Urothelium cell line (cell line): ENCODE data around the gene MAP2K2.

ENCODE experiments used
- DNase-seq: peaks from one replicate; pipeline ENCODE4 v3.0.0; 2011; ENCODE audit warnings: low spot score, mixed read lengths
- FAIRE-seq: peaks from 2 replicates; lab custom pipeline; 2011; peaks lifted over from hg19 to GRCh38; lab: Jason Lieb, UNC

Gene MAP2K2

GRCh38 chr19:4100647-4101495 lies 23.1 kb downstream of the MAP2K2 start:
- DNase-seq (no peak), FAIRE-seq (no peak)

DNA sequence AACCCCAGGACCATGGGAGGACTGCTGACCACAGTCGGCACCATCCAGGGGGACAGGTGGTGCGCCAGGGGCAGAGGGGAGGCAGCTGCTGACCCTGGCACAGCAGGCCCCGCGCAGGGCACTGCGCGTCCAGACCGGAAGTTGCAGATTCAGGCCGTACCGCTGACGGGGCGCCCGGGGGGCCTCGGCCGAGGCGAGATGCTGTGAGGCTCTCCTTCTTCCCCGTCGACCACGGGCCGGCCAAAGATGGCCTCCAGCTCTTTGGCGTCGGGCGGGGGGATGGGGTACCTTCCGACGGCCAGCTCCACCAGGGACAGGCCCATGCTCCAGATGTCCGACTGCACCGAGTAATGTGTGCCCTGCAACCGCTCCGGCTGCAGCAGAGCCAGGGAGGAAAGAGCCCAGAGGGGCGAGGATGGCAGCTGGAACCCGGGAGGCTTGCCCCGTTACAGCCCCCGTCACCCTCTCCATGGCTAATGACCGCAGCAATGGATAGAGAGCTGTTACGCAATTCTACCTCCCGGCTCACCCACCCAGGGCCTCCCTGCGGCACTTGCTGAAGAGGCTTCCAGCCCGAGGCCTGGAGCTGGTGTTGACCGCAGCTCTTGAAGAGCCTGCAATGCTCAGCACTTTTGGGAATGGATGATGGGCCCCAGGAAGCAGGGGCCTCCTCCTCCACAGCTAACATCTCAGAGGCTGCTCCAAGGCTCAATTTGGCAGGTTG lies 24.7 kb downstream of the MAP2K2 start:
- FAIRE-seq (no peak), DNase-seq (no peak)

DNA sequence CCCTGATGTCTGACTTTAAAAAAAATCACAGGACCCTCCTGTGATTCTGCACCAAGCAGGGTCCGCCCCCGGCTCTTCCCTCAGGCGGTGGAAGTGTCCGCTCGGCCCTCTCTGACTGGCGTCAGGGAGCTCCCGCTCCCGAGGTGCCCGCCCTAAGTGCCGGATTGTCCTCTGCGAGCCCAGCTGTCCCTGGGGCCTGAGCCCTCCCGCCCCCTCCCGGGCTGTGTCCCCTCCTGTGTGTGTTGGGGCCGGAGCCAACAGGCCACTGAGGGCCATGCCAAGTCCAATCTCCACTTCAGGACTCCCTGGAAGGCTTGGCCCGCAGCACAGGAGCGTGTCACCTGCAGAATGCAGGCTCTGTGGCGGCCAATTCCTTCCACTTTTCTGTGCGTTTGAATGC lies 25.4 kb downstream of the MAP2K2 start:
- DNase-seq (no peak), FAIRE-seq (no peak)

- FAIRE-seq: no peak
These were observed 26.4 kb downstream of the MAP2K2 start for GRCh38 chr19:4097501-4097900.

GRCh38 chr19:4096049-4096892 lies 27.7 kb downstream of the MAP2K2 start:
- no peak for FAIRE-seq

More at GRCh38 chr19:4097501-4097900, 26.4 kb downstream of the MAP2K2 start:
- no peak for DNase-seq

GRCh38 chr19:4095488-4095844 lies 28.5 kb downstream of the MAP2K2 start:
- FAIRE-seq: no peak

More at GRCh38 chr19:4096049-4096892, 27.7 kb downstream of the MAP2K2 start:
- DNase-seq: no peak

GRCh38 chr19:4094761-4095487 lies 29.0 kb downstream of the MAP2K2 start:
- DNase-seq: no peak
- no peak for FAIRE-seq

More at GRCh38 chr19:4095488-4095844, 28.5 kb downstream of the MAP2K2 start:
- no peak for DNase-seq

- no peak for DNase-seq
These were observed 29.6 kb downstream of the MAP2K2 start for GRCh38 chr19:4094291-4094690.

GRCh38 chr19:4093643-4094175 lies 30.2 kb downstream of the MAP2K2 start:
- DNase-seq (no peak), FAIRE-seq (no peak)

More at GRCh38 chr19:4094291-4094690, 29.6 kb downstream of the MAP2K2 start:
- no peak for FAIRE-seq

GRCh38 chr19:4090356-4091220 lies 33.3 kb downstream of the MAP2K2 start:
- DNase-seq: no peak
- no peak for FAIRE-seq

GRCh38 chr19:4089946-4090345 lies 34.0 kb downstream of the MAP2K2 start:
- no peak for DNase-seq
- FAIRE-seq: no peak

DNA sequence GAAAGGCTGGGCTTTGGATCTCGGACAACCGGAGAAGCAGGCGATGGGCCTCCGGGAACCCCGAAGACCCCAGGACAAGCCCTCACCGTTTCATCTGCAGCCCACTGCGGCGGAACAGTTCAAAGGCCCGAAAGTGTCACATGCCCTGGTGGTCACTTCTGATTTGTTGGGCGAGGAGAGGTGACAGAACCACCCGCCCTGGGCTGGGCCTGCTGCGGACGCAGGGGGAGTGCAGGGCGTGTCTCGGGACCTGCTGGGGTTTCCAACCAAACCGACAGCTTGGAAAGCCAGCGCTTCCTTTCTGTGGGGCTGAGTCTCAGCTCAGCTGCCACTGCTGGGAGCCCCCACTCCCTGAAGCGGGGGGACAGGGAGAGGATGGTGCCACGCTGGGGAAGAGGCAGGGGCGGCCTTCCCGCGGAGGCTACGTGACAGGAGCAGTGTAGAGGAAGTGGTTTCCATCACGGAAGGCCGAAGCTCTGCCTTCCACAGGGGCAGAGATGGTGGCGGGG lies 34.5 kb downstream of the MAP2K2 start:
- FAIRE-seq (no peak), DNase-seq (no peak)

- DNase-seq (no peak), FAIRE-seq (no peak)
These were observed 34.9 kb downstream of the MAP2K2 start for GRCh38 chr19:4088975-4089374.

GRCh38 chr19:4087787-4088679 lies 35.9 kb downstream of the MAP2K2 start:
- DNase-seq (no peak), FAIRE-seq (no peak)

GRCh38 chr19:4086411-4086867 lies 37.5 kb downstream of the MAP2K2 start:
- DNase-seq (no peak), FAIRE-seq (no peak)

GRCh38 chr19:4084547-4084877 lies 39.4 kb downstream of the MAP2K2 start:
- FAIRE-seq (no peak), DNase-seq (no peak)

DNA sequence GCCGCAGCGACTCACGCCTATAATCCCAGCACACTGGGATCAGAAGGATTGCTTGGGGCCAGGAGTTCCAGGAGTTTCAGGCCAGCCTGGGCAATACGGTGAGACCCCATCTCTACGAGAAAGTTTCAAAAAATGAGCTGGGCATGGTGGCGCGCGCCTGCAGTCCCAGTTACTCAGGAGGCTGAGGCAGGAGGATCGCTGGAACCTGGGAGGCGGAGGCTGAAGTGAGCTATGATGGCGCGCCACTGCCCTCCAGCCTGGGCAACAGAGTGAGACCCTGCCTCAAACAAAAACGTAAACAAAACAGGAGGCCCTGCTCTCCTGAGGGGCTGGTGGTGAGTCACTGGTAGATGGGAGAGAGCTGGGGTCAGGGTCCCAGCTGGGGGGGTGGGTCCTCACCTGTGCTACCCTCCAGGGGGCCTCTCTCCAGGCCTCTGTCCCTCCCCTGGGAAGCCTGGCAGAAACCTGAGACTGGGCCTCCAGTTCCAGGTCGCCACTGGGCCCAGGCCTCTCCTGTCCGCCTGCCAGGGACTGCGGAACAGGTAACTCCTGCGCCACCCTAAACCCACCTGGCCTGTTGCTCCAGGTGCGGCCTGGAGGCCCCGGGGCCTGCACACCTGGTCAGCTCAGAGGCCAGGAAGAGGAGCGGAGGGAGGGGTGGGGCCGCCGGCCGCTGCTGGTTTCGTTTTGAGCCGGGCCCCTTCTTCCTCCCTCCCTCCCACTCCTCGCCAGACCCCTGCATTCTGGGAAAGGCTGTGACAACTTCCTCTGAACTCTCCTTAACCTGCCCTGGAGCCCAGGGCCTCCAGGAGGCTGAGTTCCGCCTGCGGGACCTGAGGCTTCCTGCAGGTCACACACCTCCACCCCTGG lies 40.0 kb downstream of the MAP2K2 start:
- no peak for DNase-seq
- no peak for FAIRE-seq
